ENCODE measurements around the gene TSPOAP1.

The TSPOAP1 gene

DNA sequence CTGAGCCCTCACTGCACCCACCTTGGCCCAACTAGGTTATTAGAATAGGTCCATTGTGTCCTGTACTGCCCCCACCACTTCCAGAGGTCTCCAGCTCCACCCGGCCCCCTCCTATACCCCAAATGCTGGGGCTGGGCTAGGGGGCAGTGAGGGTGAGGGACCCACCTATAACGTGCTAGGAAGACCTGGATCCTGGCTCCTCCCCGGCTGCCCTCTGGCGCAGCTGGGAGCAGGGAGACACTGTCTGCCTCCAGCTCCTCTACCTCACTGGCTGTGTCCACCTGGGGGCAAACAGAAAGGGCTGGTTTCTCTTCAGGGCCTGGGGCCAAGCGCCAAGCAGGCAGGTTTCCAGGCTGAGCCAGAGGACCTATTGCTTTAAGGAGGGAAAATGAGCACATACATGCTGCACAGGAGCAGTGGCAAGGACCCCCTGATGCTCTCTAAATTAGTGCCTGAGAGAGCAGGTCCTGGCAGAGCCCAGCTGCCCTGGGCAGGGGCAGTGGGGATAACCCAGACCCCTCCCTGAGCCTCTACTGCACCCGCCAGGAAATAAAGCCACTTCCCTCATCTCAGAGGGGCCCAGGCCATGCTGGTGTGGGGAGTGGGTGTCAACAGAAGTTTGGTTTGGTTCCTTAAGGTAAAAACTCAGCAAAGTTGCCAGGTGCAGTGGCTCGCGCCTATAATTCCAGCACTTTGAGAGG is 12.2 kb downstream of the TSPOAP1 start:
- DNase-seq: no peak

DNA sequence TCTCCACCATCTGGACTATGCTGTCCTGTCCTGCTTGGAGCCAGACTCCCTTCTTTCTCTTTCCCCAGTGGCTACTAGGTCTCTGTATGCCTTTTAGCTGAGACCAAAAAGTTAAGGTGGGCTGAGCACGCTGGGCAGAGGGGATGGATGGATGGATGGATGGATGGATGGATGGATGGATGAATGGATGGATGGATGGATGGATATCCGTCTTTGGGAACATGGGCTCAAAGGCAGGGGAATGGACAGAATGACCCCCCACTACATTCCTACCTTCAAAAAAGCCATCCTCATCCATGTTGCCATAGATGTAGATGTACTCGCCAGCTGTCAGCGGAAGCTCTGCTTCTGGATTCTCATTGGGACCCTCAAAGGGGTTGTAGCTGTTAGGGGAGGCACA is 12.8 kb downstream of the TSPOAP1 start:
- no peak for DNase-seq

GRCh38 chr17:58315281-58315711 is 13.3 kb downstream of the TSPOAP1 start:
- no peak for DNase-seq

DNA sequence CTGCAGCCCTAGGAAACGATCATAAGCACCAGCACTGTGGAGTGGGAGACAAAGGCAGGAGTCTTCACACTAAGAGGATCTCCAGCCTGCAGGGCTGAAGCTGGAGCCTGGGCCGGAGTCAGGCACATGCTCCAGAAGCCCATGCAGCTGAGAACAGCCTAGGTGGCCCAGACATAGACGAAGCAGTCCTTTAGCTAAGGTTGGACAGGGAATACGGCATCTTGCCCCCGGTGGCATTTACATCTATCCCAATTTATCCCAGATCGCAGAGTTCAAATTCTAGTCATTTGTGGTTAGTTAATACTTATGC is 13.9 kb downstream of the TSPOAP1 start:
- no peak for DNase-seq

DNA sequence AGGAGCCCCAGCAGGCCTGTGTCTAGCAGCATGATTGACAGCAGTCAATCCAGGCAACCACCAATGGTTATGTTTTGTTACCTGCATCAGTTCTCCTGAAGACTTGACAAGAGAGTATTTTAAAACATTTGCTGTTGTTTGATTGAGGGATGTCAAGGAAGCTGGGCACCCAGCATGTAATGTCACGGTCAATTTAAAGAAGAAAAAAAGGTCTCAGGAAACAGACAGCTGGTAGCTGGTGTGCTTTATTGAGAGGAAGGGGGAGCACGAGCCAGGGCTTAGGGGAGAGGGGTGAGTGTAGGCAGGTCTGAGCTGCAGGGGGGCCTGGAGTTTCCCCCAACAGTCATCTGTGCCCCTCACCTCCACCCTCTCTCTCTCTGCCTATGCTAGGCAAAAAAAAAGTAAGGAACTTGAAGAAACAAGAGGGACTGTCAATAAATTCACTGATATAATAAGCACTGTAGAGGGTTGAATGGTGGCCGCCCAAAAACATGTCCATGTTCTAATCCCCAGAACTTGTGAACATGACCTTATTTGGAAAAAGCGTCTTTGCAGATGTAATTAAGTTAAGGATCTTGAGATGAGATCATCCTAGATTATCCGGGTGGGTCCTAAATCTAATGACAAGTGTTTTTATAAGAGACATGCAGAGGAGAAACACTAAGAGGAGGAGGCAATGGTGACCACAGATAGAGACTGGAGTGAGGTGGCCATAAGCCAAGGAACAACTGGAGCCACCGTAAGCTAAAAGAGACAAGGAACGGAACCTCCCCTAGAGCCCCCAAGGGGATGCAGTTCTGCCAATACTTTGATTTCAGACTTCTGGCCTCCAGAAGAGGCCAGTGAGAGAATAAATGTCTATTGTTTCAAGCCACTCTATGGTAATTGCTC is 14.5 kb downstream of the TSPOAP1 start:
- DNase-seq: no peak

DNA sequence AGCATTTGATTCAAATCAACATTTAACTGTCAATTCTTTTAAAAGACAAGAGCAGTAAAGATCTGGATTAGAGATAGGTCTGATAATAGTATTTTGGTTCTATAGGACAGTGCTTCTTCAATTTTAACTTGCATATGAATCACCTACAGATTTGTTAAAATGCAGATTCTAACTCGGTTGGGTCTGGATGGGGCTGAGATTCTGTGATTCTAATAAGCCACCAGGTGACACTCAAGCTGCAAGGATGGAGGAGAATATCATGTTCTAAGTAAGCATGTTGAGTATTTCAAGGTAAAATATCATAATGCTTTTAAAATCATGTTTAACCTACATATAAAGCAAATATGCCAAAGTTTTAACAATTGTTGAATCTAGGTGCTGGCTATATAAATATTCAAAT is 15.8 kb downstream of the TSPOAP1 start:
- DNase-seq: no peak

- no peak for DNase-seq
Measured at GRCh38 chr17:58312021-58312630, 16.5 kb downstream of the TSPOAP1 start.

DNA sequence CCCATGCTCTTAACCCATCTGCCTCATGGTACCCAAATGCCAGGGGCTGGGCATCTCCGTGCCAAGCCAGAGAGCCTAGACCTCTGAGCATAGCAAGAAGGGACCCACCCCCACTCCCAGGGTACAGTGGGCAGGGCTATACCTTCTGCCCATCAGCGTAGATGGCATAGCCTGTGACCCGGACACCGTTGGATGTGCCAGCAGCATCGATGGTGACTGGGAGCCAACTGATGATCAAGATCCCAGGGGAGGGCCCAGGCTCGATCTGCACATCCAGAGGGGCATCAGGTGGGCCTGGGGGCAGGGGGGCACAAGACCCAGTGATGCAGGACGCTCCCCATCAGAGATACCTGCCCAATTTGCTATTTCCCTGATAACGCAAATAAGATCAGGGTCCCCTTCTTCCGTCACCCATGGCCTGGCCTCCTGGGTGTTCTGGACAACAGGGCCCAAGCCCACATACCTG is 17.1 kb downstream of the TSPOAP1 start:
- DNase-seq: no peak

DNA sequence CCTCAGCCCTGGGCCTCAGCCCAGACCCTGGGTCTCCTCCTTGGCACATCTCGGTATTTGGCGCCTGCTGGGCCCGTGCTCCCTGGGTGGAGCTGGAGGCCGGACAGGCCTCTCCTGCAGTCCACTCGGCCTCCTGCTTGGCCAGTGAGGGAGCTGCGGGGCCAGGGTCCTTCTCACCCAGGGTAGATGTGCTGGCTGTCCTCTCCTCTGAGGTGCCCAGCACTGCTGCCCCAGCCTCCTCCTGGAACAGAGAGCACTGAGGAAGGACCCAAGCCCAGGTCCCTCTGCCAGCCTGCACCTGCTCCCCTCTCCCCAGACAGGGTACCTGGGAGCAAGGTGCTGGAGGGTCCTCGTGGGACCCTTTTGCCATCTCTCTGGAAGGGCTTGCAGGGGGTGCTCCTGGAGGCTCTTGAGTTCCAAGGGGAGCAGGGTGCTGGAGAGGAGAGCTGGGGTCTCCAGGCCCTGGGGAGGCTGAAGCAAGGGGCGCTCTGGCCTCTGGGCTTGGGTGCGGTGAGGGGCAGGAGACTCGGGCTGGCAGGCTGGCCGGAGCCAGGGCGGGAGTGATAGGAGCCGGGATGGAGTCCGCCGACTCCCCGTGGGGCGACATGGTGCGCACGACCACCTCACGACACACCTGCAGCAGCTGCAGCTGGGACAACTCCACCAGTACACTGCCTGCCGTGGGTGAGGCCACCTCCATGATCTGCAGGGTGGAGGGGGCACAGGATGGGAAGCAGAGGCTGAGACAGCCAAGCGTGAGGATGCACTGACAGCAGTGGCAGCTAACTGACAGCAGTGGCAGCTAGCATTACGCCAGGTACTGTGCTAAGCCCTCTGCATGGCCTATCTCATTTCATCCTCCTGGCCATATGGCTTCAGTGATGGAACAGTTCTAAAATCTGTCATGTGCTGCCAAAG is 17.8 kb downstream of the TSPOAP1 start:
- DNase-seq: no peak

GRCh38 chr17:58309918-58310259 is 18.7 kb downstream of the TSPOAP1 start:
- no peak for DNase-seq

GRCh38 chr17:58308985-58309917 is 19.3 kb downstream of the TSPOAP1 start:
- DNase-seq: no peak

DNA sequence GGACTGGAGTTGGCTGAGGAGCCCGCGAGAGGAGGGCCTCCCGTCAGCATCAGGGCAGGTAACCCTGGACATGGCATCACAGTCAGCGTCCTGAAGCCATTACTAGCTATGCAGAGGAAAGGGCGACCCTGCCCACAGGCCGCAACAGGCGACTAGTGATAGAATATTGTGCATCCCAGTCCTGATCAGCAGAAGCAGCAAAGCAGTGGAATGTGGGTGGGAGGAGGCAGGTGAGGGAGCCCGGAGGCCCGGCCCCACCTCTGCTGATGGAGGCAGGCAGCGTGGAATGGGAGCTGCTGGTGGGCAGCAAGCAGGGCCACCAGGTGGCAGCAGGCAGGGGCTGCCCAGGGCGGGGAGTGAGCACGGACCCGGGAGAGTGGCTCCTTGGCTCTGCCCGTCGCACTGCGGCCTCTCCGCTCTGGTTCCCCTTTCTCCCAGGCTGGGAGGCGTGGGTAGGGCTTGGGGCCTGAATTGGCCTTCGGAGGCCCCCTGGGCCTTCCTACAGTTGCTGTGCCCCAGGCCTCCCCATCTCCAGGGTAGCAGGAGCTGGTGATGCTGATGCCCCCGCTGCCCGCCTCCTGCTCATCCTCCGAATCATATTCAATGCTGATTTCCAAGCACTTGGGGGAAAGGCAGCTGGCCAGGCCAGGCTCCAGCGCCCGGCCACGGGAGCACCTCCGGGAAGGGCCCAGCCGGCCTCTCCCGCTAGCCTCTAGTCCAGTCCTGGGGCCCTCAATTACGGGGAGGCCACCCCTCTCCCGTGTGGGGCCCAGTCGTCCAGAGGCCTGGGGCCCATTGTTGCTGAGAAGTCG is 20.2 kb downstream of the TSPOAP1 start:
- DNase-seq: no peak

DNA sequence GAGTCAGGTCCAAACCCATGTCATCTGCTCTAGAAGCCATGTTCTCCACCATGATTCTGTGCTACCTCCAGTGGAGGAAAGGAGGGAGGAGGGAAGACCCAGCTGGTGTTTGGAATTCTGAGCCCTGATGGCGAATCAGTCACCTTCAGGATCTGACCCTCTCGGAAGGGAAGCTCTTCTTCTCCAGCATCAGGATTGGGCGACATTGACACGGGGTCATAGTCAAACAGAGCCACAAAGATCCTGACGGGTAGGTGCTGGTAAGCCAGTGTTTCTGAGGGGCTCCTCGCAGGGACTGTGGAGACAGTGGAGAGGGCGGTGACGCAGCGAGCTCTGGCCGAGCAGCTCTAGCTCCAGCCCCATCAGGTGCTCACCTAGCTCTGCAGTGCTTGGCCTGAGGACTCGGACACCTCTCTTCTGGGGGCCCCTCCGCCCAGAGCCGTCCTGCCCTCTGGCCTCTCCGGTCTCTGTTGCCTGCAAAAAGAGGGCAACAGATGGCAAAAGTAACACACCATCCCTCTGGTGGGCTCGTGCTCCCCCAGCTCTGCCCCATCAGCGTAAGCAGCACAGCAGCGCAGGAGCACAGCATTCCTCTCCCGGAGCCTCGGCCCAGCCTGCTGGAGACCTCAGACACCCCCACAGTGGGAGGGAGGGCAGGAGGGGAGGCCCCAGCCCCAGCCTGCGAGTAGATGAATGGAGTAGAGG is 21.0 kb downstream of the TSPOAP1 start:
- no peak for DNase-seq

- no peak for DNase-seq
Measured at GRCh38 chr17:58306131-58306951, 22.3 kb downstream of the TSPOAP1 start.

DNA sequence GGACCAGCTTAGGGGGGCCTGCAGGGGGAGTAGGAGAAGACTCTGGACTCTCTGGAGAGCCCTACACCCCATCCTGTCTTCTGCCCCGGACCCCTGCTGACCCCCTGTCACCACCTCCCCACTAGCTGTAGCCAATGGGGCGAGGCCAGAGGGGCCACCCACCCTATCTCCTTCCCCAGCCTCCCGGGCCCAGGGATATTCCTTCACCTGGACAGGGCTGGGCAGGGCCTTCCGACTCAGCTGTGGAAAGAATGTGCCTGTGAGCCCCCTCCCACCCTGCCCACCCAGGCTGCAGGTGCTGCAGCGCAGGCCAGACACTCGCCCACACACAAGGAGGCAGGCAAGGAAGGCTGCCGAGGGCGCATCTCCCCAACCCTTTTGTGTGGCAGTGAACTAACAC is 23.0 kb downstream of the TSPOAP1 start:
- no peak for DNase-seq

DNA sequence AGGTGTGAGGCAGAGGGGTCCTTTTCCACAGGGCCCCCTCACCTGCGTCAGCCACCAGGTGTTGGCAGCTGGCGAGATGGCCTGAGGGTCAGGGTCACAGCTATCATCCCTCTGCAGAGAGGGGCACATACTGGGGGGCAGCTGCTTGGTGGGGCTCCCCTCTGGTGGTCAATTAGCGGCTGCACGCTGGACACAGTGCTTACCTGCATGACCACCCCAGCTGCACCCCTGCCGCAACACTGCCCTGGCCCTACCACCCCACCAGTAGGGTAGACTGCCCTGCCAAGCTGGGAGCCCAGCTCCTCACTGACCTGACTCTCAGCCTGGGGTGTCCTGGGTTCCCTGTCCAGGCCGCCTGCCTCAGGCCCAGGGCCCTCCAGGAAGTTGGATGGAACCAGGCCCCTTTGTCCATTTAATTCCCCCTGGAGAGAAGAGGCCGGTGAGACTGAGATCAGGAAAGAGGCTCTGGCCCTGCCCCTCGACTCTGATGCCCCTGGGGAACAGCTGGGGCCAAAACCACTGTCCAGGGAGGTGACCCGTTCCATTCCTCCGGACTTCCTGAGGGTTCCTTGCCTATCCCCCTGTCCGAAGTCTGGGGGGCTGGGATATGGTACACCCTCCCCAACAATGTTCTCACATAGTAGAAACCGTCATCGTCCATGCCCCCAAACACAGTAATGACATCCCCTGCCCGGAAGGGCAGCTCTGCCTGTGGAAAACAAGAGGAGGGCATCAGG is 23.7 kb downstream of the TSPOAP1 start:
- no peak for DNase-seq

- DNase-seq: peak; percentile 39
Measured at GRCh38 chr17:58303971-58304749, 24.4 kb downstream of the TSPOAP1 start.
